NT2/D1 (cell line): ENCODE results near the gene CD7.

ENCODE experiments used
- YY1 ChIP-seq: IDR thresholded peaks from 2 replicates; pipeline ENCODE4 v1.6.1; 2011; ENCODE audit not compliant: insufficient read length, insufficient read depth
- ZNF274 ChIP-seq: IDR thresholded peaks from 2 replicates; pipeline ENCODE4 v1.6.1; 2011; ENCODE audit warnings: mild to moderate bottlenecking, low read depth, low read length

DNA sequence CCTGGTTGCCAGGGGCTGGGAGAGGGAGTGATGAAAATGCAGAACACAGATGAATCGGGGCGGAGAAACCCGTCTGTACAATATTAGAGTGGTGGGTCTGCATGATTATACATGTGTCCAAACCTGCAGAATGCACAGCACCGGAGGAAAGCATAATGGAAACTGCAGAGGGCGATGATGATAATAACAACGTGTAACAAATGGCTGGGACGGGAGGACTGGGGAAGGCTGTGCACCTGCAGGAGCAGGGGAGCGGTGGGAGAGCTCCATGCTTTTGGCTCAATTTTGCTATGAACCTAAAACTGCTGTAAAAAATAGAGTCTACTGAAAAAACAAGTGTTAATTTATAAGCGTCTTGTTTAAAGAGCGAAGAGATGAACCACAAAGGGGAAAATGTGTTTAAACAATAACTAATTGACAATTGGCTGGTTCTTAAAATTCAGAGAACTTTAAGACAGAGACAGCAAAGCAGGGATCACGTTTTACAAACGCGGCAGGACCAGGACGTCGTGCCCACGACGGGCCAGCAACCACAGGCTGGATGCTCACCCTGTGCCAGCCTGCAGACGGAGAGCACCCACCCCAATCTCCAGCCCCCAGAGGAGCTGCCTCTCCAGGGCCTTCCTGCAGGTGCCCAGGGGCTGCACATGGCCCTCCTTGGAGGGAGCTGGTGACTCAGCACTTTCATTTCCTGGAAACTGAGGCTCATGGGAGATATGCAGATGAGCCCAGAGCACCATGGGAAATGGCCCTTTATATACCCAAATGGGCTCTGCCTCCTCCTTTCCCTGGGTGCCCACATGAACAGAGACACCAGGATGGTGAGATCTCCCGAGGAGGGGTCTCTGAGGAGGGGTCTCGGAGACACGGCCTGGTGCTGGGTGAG lies 41.3 kb upstream of the CD7 start, which contains the start of gene TEX19:
- TF ChIP-seq ZNF274 (no peak), YY1 (no peak)
